Trophoblast cell (in vitro differentiated cells and primary cell): Measurements from ENCODE around the gene NTSR1.

ENCODE experiments used
- DNase-seq, 2 donors: peaks; one replicate each; pipeline ENCODE4 v3.0.0-alpha.2; 2016
- H2AFZ ChIP-seq: 2 replicates; pipeline ENCODE4 v1.6.1; 2013; ENCODE audit warnings: low read length, moderate library complexity, mild to moderate bottlenecking; ENCODE audit not compliant: insufficient read depth, poor library complexity
- H2AK5ac ChIP-seq: 2 replicates; pipeline ENCODE4 v1.6.1; 2013; ENCODE audit warnings: mild to moderate bottlenecking, low read length
- H2BK120ac ChIP-seq: 2 replicates; pipeline ENCODE4 v1.6.1; 2013; ENCODE audit warnings: low read length, mild to moderate bottlenecking, moderate library complexity; ENCODE audit not compliant: insufficient read depth, poor library complexity
- H2BK12ac ChIP-seq: 2 replicates; pipeline ENCODE4 v1.6.1; 2013; ENCODE audit warnings: mild to moderate bottlenecking, low read length, moderate library complexity
- H2BK5ac ChIP-seq: 2 replicates; pipeline ENCODE4 v1.6.1; 2013; ENCODE audit warnings: low read length, low read depth, moderate library complexity, mild to moderate bottlenecking; ENCODE audit not compliant: poor library complexity
- H3K14ac ChIP-seq: 2 replicates; pipeline ENCODE4 v1.6.1; 2013; ENCODE audit warnings: mild to moderate bottlenecking, low read length
- H3K18ac ChIP-seq: 2 replicates; pipeline ENCODE4 v1.6.1; 2013; ENCODE audit warnings: mild to moderate bottlenecking, low read length
- H3K23ac ChIP-seq: 2 replicates; pipeline ENCODE4 v1.6.1; 2013; ENCODE audit warnings: low read length
- H3K27ac ChIP-seq: 2 replicates; pipeline ENCODE4 v1.5.1; 2013; ENCODE audit warnings: low read depth, mild to moderate bottlenecking, inconsistent platforms, low read length, moderate library complexity
- H3K27me3 ChIP-seq: 2 replicates; pipeline ENCODE4 v1.6.1; 2013; ENCODE audit warnings: inconsistent platforms, mild to moderate bottlenecking, low read length, moderate library complexity; ENCODE audit not compliant: insufficient read depth
- H3K36me3 ChIP-seq, 2 experiments: 1 replicate in 1 of 2; 2 replicates in 1 of 2; pipeline ENCODE4 v1.6.1; 2013; ENCODE audit warnings: low read length in 2 of 2, mild to moderate bottlenecking in 2 of 2, moderate library complexity in 1 of 2; ENCODE audit not compliant: insufficient read depth in 2 of 2, control insufficient read depth in 1 of 2
- H3K4ac ChIP-seq: 2 replicates; pipeline ENCODE4 v1.6.1; 2013; ENCODE audit warnings: low read depth, mild to moderate bottlenecking, low read length, moderate library complexity
- H3K4me1 ChIP-seq, 2 experiments: 1 replicate in 1 of 2; 2 replicates in 1 of 2; pipeline ENCODE4 v1.6.1; 2013; ENCODE audit warnings: low read length in 2 of 2, mild to moderate bottlenecking in 2 of 2, moderate library complexity in 1 of 2; ENCODE audit not compliant: insufficient read depth in 2 of 2, control insufficient read depth in 1 of 2
- H3K4me2 ChIP-seq: 2 replicates; pipeline ENCODE4 v1.6.1; 2013; ENCODE audit warnings: inconsistent platforms, mild to moderate bottlenecking, low read length, moderate library complexity
- H3K4me3 ChIP-seq: 2 replicates; pipeline ENCODE4 v1.5.1; 2013; ENCODE audit warnings: mild to moderate bottlenecking, low read depth, low read length, inconsistent platforms
- H3K79me1 ChIP-seq: one replicate; pipeline ENCODE4 v1.6.1; 2013; ENCODE audit warnings: low read length
- H3K79me2 ChIP-seq: 2 replicates; pipeline ENCODE4 v1.6.1; 2013; ENCODE audit warnings: low read length, mild to moderate bottlenecking; ENCODE audit not compliant: control insufficient read depth, insufficient read depth, poor library complexity
- H3K9ac ChIP-seq: 2 replicates; pipeline ENCODE4 v1.6.1; 2013; ENCODE audit warnings: mild to moderate bottlenecking, low read length
- H3K9me3 ChIP-seq: 2 replicates; pipeline ENCODE4 v1.6.1; 2013; ENCODE audit warnings: low read depth, mild to moderate bottlenecking, control low read depth, inconsistent platforms, low read length; ENCODE audit not compliant: insufficient read depth
- H4K12ac ChIP-seq: 2 replicates; pipeline ENCODE4 v1.6.1; 2013; ENCODE audit warnings: low read depth, mild to moderate bottlenecking, low read length, moderate library complexity
- H4K8ac ChIP-seq: 2 replicates; pipeline ENCODE4 v1.6.1; 2013; ENCODE audit warnings: low read depth, mild to moderate bottlenecking, low read length, moderate library complexity
- H4K91ac ChIP-seq: one replicate; pipeline ENCODE4 v1.6.1; 2013; ENCODE audit warnings: low read depth, mild to moderate bottlenecking, low read length, moderate library complexity
- WGBS: extraction: QIAGEN DNeasy Blood & Tissue Kit; methylation state at CpG from one replicate; pipeline ENCODE4 v1.1.7; 2013; ENCODE audit warnings: missing lambda C conversion rate; ENCODE audit not compliant: insufficient read length, insufficient coverage; ENCODE audit errors: extremely low coverage; 5-methylcytosine and 5-hydroxymethylcytosine counted together

Gene NTSR1

GRCh38 chr20:62693524-62693922 is 15.1 kb upstream of the NTSR1 start:
- H3K27ac ChIP-seq = no peak overlapping the region
- H3K14ac ChIP-seq = no peak overlapping the region
- no peak overlapping the region for H2AFZ ChIP-seq
- DNase-seq = no peak
- no peak overlapping the region for H2BK5ac ChIP-seq
- H3K18ac ChIP-seq = no peak overlapping the region
- no peak overlapping the region for H3K4me3 ChIP-seq
- no peak overlapping the region for H2BK12ac ChIP-seq
- no peak overlapping the region for H3K4ac ChIP-seq
- no peaks in the 10 kb centered on the region for H3K27me3 ChIP-seq
- no CpG with 5 or more reads among the region's 10 CpGs for WGBS
- no peaks in the 10 kb centered on the region for H3K79me1 ChIP-seq
- H3K4me1 ChIP-seq = no peaks in the 10 kb centered on the region
- H4K12ac ChIP-seq = no peak overlapping the region
- H3K79me2 ChIP-seq = no peaks in the 10 kb centered on the region
- H4K91ac ChIP-seq = no peak overlapping the region
- no peak overlapping the region for H4K8ac ChIP-seq
- H3K9ac ChIP-seq = no peak overlapping the region
- H3K9me3 ChIP-seq = peaks cover 2% of the 10 kb centered on the region
- H3K36me3 ChIP-seq = no peaks in the 10 kb centered on the region
- H2AK5ac ChIP-seq = no peak overlapping the region
- no peak overlapping the region for H3K23ac ChIP-seq
- H2BK120ac ChIP-seq = no peak overlapping the region
- no peak overlapping the region for H3K4me2 ChIP-seq

GRCh38 chr20:62694106-62694505 is 14.5 kb upstream of the NTSR1 start:
- no peak overlapping the region for H3K14ac ChIP-seq
- no peak overlapping the region for H4K91ac ChIP-seq
- no peak overlapping the region for H3K4ac ChIP-seq
- H3K9ac ChIP-seq = no peak overlapping the region
- H3K4me3 ChIP-seq = no peak overlapping the region
- H2BK12ac ChIP-seq = no peak overlapping the region
- no peaks in the 10 kb centered on the region for H3K4me1 ChIP-seq
- H2BK120ac ChIP-seq = no peak overlapping the region
- no peak overlapping the region for H2AK5ac ChIP-seq
- no peaks in the 10 kb centered on the region for H3K36me3 ChIP-seq
- no peaks in the 10 kb centered on the region for H3K79me1 ChIP-seq
- no CpG with 5 or more reads among the region's 10 CpGs for WGBS
- H4K12ac ChIP-seq = no peak overlapping the region
- H3K18ac ChIP-seq = no peak overlapping the region
- no peaks in the 10 kb centered on the region for H3K79me2 ChIP-seq
- no peak for DNase-seq
- H3K4me2 ChIP-seq = no peak overlapping the region
- H3K27me3 ChIP-seq = no peaks in the 10 kb centered on the region
- H2BK5ac ChIP-seq = no peak overlapping the region
- H3K27ac ChIP-seq = no peak overlapping the region
- no peak overlapping the region for H4K8ac ChIP-seq
- peaks cover 2% of the 10 kb centered on the region for H3K9me3 ChIP-seq
- no peak overlapping the region for H3K23ac ChIP-seq
- H2AFZ ChIP-seq = no peak overlapping the region

GRCh38 chr20:62694868-62695267 is 13.8 kb upstream of the NTSR1 start:
- Histone ChIP-seq H3K4me3 (no peak overlapping the region), H3K9me3 (peaks cover 2% of the 10 kb centered on the region), H2AK5ac (no peak overlapping the region), H3K9ac (no peak overlapping the region), H2BK12ac (no peak overlapping the region), H3K4me1 (no peaks in the 10 kb centered on the region), H4K8ac (no peak overlapping the region), H4K91ac (no peak overlapping the region), H3K23ac (no peak overlapping the region), H3K4ac (no peak overlapping the region), H2BK5ac (no peak overlapping the region), H2BK120ac (no peak overlapping the region), H3K79me2 (no peaks in the 10 kb centered on the region), H3K79me1 (no peaks in the 10 kb centered on the region), H4K12ac (no peak overlapping the region), H3K18ac (no peak overlapping the region), H3K36me3 (no peaks in the 10 kb centered on the region), H3K27me3 (no peaks in the 10 kb centered on the region), H3K14ac (no peak overlapping the region), H3K27ac (no peak overlapping the region), H2AFZ (no peak overlapping the region), H3K4me2 (no peak overlapping the region)
- no peak for DNase-seq
- no CpG with 5 or more reads among the region's 15 CpGs for WGBS

DNA sequence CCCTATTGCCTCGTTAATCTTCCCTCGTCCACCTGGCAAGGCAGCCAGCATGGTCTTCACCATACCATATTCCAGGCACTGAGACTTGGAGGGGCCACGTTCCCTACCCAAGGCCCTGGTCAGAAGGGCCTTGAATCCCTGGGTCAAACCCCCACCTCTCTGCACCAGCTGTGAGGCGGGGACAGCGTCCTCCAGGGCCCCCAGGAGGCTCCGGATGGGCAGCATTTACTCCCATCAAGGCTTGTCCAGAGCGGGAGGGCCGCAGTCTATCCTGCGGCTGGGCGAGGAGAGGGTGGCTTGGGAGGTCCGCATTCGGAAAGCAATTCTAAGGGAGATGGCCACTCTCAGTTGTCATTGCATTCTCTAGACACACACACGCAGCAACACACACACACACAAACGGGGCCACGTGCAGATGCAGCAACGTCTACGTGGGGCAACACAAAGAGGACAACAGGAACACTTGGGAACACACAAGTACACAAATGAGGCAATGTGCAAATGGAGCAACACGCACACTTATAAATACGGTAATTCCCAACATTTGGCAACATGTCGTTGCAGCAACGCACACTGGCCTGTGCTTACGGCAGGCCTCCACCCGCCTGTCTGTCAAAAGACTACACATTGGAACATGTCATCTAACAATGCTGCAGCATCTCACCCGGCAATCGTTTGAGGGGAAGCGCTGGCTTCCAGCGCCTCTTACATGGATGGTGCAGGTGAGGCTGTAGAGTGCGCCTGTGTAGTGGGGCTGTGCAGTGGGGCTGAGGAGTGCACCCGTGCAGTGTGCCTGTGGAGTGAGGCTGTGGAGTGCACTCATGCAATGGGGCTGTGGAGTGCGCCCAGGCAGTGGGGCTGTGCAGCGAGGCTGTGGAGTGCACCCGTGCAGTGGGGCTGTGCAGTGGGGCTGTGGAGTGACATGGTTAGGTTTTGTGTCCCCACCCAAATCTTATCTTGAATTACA is 12.9 kb upstream of the NTSR1 start:
- H3K4me2 ChIP-seq = no peak overlapping the region
- H2AFZ ChIP-seq = no peak overlapping the region
- H3K79me2 ChIP-seq = no peaks in the 10 kb centered on the region
- no peaks in the 10 kb centered on the region for H3K27me3 ChIP-seq
- no peak overlapping the region for H4K12ac ChIP-seq
- H3K36me3 ChIP-seq = no peaks in the 10 kb centered on the region
- H3K4me3 ChIP-seq = peak overlapping the region; percentile 24
- H2BK5ac ChIP-seq = no peak overlapping the region
- H3K23ac ChIP-seq = no peak overlapping the region
- H2BK12ac ChIP-seq = no peak overlapping the region
- H4K8ac ChIP-seq = no peak overlapping the region
- no peak overlapping the region for H2BK120ac ChIP-seq
- no peak overlapping the region for H3K4ac ChIP-seq
- H4K91ac ChIP-seq = no peak overlapping the region
- no peak overlapping the region for H3K27ac ChIP-seq
- H3K18ac ChIP-seq = no peak overlapping the region
- no peak overlapping the region for H3K9ac ChIP-seq
- H3K14ac ChIP-seq = no peak overlapping the region
- H3K9me3 ChIP-seq = peaks cover 2% of the 10 kb centered on the region
- H3K79me1 ChIP-seq = no peaks in the 10 kb centered on the region
- no peak overlapping the region for H2AK5ac ChIP-seq
- DNase-seq = no peak
- H3K4me1 ChIP-seq = no peaks in the 10 kb centered on the region
- no CpG with 5 or more reads among the region's 32 CpGs for WGBS
